ENCODE data around the gene CORO2B. TPM values are rescaled to one million over a fixed set of nuclear protein-coding genes. Genes with fewer than 3 reads are reported as not detected.

The CORO2B gene
- total and polyA plus RNA-seq, 2 experiments from 2014 or later, result 1.6 to 4.6 TPM

DNA sequence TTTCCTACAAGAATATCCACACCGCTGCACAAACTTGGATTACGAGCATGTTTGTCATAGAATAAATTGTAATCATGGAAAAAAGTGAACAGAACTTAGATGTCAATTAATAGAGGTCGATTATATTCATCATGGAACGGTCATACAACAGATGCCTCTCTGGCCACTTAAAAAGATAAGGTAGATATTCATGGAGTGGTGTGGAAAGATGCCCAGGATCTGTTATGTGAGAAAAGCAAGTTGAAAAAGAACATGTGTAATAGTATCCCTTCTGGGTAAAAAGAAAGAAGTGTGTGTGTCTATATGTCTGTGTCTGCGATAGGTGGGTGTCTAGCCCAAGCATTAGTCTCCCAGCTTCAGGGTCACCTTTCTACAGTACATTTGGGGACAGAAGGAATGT lies 128.6 kb downstream of the CORO2B start (continued):
- TF ChIP-seq, protein P1, sequence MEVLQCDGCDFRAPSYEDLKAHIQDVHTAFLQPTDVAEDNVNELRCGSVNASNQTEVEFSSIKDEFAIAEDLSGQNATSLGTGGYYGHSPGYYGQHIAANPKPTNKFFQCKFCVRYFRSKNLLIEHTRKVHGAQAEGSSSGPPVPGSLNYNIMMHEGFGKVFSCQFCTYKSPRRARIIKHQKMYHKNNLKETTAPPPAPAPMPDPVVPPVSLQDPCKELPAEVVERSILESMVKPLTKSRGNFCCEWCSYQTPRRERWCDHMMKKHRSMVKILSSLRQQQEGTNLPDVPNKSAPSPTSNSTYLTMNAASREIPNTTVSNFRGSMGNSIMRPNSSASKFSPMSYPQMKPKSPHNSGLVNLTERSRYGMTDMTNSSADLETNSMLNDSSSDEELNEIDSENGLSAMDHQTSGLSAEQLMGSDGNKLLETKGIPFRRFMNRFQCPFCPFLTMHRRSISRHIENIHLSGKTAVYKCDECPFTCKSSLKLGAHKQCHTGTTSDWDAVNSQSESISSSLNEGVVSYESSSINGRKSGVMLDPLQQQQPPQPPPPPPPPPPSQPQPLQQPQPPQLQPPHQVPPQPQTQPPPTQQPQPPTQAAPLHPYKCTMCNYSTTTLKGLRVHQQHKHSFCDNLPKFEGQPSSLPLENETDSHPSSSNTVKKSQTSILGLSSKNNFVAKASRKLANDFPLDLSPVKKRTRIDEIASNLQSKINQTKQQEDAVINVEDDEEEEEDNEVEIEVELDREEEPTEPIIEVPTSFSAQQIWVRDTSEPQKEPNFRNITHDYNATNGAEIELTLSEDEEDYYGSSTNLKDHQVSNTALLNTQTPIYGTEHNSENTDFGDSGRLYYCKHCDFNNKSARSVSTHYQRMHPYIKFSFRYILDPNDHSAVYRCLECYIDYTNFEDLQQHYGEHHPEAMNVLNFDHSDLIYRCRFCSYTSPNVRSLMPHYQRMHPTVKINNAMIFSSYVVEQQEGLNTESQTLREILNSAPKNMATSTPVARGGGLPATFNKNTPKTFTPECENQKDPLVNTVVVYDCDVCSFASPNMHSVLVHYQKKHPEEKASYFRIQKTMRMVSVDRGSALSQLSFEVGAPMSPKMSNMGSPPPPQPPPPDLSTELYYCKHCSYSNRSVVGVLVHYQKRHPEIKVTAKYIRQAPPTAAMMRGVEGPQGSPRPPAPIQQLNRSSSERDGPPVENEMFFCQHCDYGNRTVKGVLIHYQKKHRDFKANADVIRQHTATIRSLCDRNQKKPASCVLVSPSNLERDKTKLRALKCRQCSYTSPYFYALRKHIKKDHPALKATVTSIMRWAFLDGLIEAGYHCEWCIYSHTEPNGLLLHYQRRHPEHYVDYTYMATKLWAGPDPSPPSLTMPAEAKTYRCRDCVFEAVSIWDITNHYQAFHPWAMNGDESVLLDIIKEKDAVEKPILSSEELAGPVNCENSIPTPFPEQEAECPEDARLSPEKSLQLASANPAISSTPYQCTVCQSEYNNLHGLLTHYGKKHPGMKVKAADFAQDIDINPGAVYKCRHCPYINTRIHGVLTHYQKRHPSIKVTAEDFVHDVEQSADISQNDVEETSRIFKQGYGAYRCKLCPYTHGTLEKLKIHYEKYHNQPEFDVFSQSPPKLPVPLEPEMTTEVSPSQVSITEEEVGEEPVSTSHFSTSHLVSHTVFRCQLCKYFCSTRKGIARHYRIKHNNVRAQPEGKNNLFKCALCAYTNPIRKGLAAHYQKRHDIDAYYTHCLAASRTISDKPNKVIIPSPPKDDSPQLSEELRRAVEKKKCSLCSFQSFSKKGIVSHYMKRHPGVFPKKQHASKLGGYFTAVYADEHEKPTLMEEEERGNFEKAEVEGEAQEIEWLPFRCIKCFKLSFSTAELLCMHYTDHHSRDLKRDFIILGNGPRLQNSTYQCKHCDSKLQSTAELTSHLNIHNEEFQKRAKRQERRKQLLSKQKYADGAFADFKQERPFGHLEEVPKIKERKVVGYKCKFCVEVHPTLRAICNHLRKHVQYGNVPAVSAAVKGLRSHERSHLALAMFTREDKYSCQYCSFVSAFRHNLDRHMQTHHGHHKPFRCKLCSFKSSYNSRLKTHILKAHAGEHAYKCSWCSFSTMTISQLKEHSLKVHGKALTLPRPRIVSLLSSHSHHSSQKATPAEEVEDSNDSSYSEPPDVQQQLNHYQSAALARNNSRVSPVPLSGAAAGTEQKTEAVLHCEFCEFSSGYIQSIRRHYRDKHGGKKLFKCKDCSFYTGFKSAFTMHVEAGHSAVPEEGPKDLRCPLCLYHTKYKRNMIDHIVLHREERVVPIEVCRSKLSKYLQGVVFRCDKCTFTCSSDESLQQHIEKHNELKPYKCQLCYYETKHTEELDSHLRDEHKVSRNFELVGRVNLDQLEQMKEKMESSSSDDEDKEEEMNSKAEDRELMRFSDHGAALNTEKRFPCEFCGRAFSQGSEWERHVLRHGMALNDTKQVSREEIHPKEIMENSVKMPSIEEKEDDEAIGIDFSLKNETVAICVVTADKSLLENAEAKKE (CRISPR knock-in tag; IDR thresholded peaks at IDR 0.05), result no peak
- TF ChIP-seq ZNF331 (CRISPR knock-in tag; IDR thresholded peaks at IDR 0.05; ENCODE audit: low read depth), result no peak
- TF ChIP-seq EZH2phosphoT487 (IDR thresholded peaks at IDR 0.05; ENCODE audit: unreplicated experiment), result no peak

- no peak for DNase-seq (ENCODE audit: low spot score)
- H3K36me3 Mint-ChIP-seq (ENCODE audit: low read depth), result no peaks in the 10 kb centered on the region; the same call in 2 of the 3 replicates
- TF ChIP-seq ZNF331 (CRISPR knock-in tag; IDR thresholded peaks at IDR 0.05; ENCODE audit: low read depth), result no peak
- peaks cover 6% of the 10 kb centered on the region for H3K27me3 Mint-ChIP-seq (ENCODE audit: insufficient read depth, low read depth, poor library complexity)
- Histone ChIP-seq H3K4me2 (no peak overlapping the region), H4K20me1 (replicated peaks; ENCODE audit: insufficient read depth) (no peaks in the 10 kb centered on the region), H3K36me3 (ENCODE audit: insufficient read depth) (no peaks in the 10 kb centered on the region), H3K9me2 (ENCODE audit: insufficient read depth) (no peaks in the 10 kb centered on the region), H3K27me3 (ENCODE audit: insufficient read depth) (no peaks in the 10 kb centered on the region), H3F3A (replicated peaks; ENCODE audit: low read depth) (no peaks in the 10 kb centered on the region), H3K27ac (ENCODE audit: low read depth) (no peak overlapping the region), H2AFZ (no peak overlapping the region), H3K4me3 (no peak overlapping the region), H3K4me1 (ENCODE audit: insufficient read depth) (no peaks in the 10 kb centered on the region), H3K79me2 (replicated peaks; ENCODE audit: insufficient read depth) (no peaks in the 10 kb centered on the region)
- ATAC-seq, result no peak
- no peak overlapping the region for H3K27ac Mint-ChIP-seq
- H3K9me3 Mint-ChIP-seq, result no peaks in the 10 kb centered on the region
- H3K4me3 Mint-ChIP-seq, result no peak overlapping the region
- H3K4me1 Mint-ChIP-seq, result peaks cover 1% of the 10 kb centered on the region; the same call in 2 of the 3 replicates
Observed at GRCh38 chr15:68709876-68710275, 131.1 kb downstream of the CORO2B start.

DNA sequence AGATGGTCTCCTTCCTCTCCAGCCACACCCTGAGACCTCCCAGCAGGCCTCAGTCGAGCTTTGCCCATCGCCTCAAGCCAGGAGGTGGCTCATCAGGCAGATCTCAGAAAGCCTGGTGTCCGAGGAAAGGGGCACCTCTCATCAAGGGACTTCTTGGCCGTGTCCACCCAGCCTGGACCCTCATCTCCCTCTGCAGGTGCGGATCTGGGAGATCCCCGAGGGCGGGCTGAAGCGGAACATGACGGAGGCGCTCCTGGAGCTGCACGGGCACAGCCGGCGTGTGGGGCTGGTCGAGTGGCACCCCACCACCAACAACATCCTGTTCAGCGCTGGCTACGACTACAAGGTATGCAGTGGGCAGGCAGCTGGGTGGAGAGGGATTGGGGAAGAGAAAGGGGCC lies 131.7 kb downstream of the CORO2B start:
- H4K20me1 ChIP-seq (replicated peaks; ENCODE audit: insufficient read depth), result no peaks in the 10 kb centered on the region
- H2AFZ ChIP-seq, result no peak overlapping the region
- no peak overlapping the region for H3K4me3 ChIP-seq
- Mint-ChIP-seq H3K4me1 (no peaks in the 10 kb centered on the region), H3K36me3 (ENCODE audit: low read depth) (no peaks in the 10 kb centered on the region; the same call in 2 of the 3 replicates), H3K27ac (no peak overlapping the region), H3K27me3 (ENCODE audit: insufficient read depth, low read depth, poor library complexity) (peaks cover 6% of the 10 kb centered on the region), H3K9me3 (no peaks in the 10 kb centered on the region), H3K4me3 (no peak overlapping the region)
- no peak overlapping the region for H3K27ac ChIP-seq (ENCODE audit: low read depth)
- no peaks in the 10 kb centered on the region for H3K4me1 ChIP-seq (ENCODE audit: insufficient read depth)
- no peaks in the 10 kb centered on the region for H3K79me2 ChIP-seq (replicated peaks; ENCODE audit: insufficient read depth)
- H3F3A ChIP-seq (replicated peaks; ENCODE audit: low read depth), result no peaks in the 10 kb centered on the region
- DNase-seq (ENCODE audit: low spot score) (no peak), ATAC-seq (no peak)
- H3K27me3 ChIP-seq (ENCODE audit: insufficient read depth), result no peaks in the 10 kb centered on the region
- H3K9me2 ChIP-seq (ENCODE audit: insufficient read depth), result no peaks in the 10 kb centered on the region
- no peak overlapping the region for H3K4me2 ChIP-seq
- no peaks in the 10 kb centered on the region for H3K36me3 ChIP-seq (ENCODE audit: insufficient read depth)
- TF ChIP-seq STAT1 (IDR thresholded peaks at IDR 0.05; ENCODE audit: unreplicated experiment) (no peak), CREB1 (CRISPR knock-in tag; IDR thresholded peaks at IDR 0.05; ENCODE audit: low read depth) (no peak), REST (IDR thresholded peaks at IDR 0.05; ENCODE audit: unreplicated experiment) (no peak), NANOG (IDR thresholded peaks at IDR 0.05; ENCODE audit: borderline replicate concordance) (no peak)
- TF ChIP-seq, protein P2, sequence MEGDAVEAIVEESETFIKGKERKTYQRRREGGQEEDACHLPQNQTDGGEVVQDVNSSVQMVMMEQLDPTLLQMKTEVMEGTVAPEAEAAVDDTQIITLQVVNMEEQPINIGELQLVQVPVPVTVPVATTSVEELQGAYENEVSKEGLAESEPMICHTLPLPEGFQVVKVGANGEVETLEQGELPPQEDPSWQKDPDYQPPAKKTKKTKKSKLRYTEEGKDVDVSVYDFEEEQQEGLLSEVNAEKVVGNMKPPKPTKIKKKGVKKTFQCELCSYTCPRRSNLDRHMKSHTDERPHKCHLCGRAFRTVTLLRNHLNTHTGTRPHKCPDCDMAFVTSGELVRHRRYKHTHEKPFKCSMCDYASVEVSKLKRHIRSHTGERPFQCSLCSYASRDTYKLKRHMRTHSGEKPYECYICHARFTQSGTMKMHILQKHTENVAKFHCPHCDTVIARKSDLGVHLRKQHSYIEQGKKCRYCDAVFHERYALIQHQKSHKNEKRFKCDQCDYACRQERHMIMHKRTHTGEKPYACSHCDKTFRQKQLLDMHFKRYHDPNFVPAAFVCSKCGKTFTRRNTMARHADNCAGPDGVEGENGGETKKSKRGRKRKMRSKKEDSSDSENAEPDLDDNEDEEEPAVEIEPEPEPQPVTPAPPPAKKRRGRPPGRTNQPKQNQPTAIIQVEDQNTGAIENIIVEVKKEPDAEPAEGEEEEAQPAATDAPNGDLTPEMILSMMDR (conservative IDR thresholded peaks at IDR 0.05; ENCODE audit: low read depth in 2 of 2), result no peak

All from GM23338 (cell line).